Mesenchymal stem cell (in vitro differentiated cells and primary cell): Measurements from ENCODE around the gene CAPZB.

Source experiments
- DNase-seq: peaks from one replicate; pipeline ENCODE4 v3.0.0-alpha.2; 2013
- H2AFZ ChIP-seq: one replicate; pipeline ENCODE4 v1.6.1; 2013; ENCODE audit warnings: low read depth, mild to moderate bottlenecking, control low read depth, inconsistent platforms, low read length, moderate library complexity
- H2AK5ac ChIP-seq: 2 replicates; pipeline ENCODE4 v1.6.1; 2013; ENCODE audit warnings: low read length, moderate library complexity, mild to moderate bottlenecking, inconsistent platforms; ENCODE audit not compliant: severe bottlenecking
- H2BK120ac ChIP-seq: one replicate; pipeline ENCODE4 v1.6.1; 2013; ENCODE audit warnings: low read depth, mild to moderate bottlenecking, inconsistent platforms, low read length, moderate library complexity
- H2BK12ac ChIP-seq, 2 experiments: one replicate each; pipeline ENCODE4 v1.6.1; 2013; ENCODE audit warnings: inconsistent platforms in 2 of 2, low read length in 2 of 2, mild to moderate bottlenecking in 2 of 2, moderate library complexity in 2 of 2, control low read depth in 1 of 2
- H2BK15ac ChIP-seq: one replicate; pipeline ENCODE4 v1.6.1; 2013; ENCODE audit warnings: mild to moderate bottlenecking, low read depth, inconsistent platforms; ENCODE audit not compliant: poor library complexity, severe bottlenecking
- H2BK5ac ChIP-seq: 2 replicates; pipeline ENCODE4 v1.6.1; 2013; ENCODE audit warnings: low read depth, mild to moderate bottlenecking, low read length, control low read depth, inconsistent platforms; ENCODE audit not compliant: poor library complexity, severe bottlenecking
- H3K14ac ChIP-seq, 2 experiments: one replicate each; pipeline ENCODE4 v1.6.1; 2013; ENCODE audit warnings: inconsistent platforms in 2 of 2, low read length in 2 of 2, control low read depth in 1 of 2, mild to moderate bottlenecking in 1 of 2, moderate library complexity in 1 of 2
- H3K18ac ChIP-seq, 2 experiments: one replicate each; pipeline ENCODE4 v1.6.1; 2013; ENCODE audit warnings: inconsistent platforms in 2 of 2, low read length in 2 of 2, control low read depth in 1 of 2, low read depth in 1 of 2, mild to moderate bottlenecking in 1 of 2
- H3K23ac ChIP-seq, 2 experiments: one replicate each; pipeline ENCODE4 v1.6.1; 2013; ENCODE audit warnings: inconsistent platforms in 2 of 2, low read length in 2 of 2, mild to moderate bottlenecking in 2 of 2, moderate library complexity in 2 of 2, control low read depth in 1 of 2
- H3K27ac ChIP-seq: 2 replicates; pipeline ENCODE4 v1.5.1; 2013; ENCODE audit warnings: mild to moderate bottlenecking, moderate library complexity, low read length, control low read depth, inconsistent platforms; ENCODE audit not compliant: poor library complexity, severe bottlenecking
- H3K27me3 ChIP-seq, 2 experiments: 2 replicates each; pipeline versions ENCODE4 v1.6.1 to v1.7.0; 2013; ENCODE audit warnings: low read length in 2 of 2, mild to moderate bottlenecking in 2 of 2, moderate library complexity in 2 of 2, control low read depth in 1 of 2, inconsistent platforms in 1 of 2; ENCODE audit not compliant: control insufficient read depth in 1 of 2, insufficient read depth in 1 of 2
- H3K36me3 ChIP-seq, 2 experiments: 2 replicates each; pipeline versions ENCODE4 v1.6.1 to v1.7.0; 2013; ENCODE audit warnings: low read length in 2 of 2, control low read depth in 1 of 2, inconsistent platforms in 1 of 2, low read depth in 1 of 2, mild to moderate bottlenecking in 1 of 2; ENCODE audit not compliant: insufficient read depth in 2 of 2, control insufficient read depth in 1 of 2
- H3K4ac ChIP-seq, 2 experiments: one replicate each; pipeline ENCODE4 v1.6.1; 2013; ENCODE audit warnings: inconsistent platforms in 2 of 2, low read length in 2 of 2, mild to moderate bottlenecking in 2 of 2, moderate library complexity in 2 of 2, control low read depth in 1 of 2, low read depth in 1 of 2
- H3K4me1 ChIP-seq: 2 replicates; pipeline ENCODE4 v1.6.1; 2013; ENCODE audit warnings: low read depth, low read length, control low read depth; ENCODE audit not compliant: control insufficient read depth, insufficient read depth
- H3K4me2 ChIP-seq: 2 replicates; pipeline ENCODE4 v1.6.1; 2013; ENCODE audit warnings: low read length, mild to moderate bottlenecking, inconsistent platforms; ENCODE audit not compliant: poor library complexity, severe bottlenecking
- H3K4me3 ChIP-seq, 2 experiments: 2 replicates each; pipeline versions ENCODE4 v1.5.1 to v1.7.0; 2013; ENCODE audit warnings: low read length in 2 of 2, mild to moderate bottlenecking in 2 of 2, control low read depth in 1 of 2, low read depth in 1 of 2; ENCODE audit not compliant: insufficient read depth in 1 of 2
- H3K79me1 ChIP-seq: replicated peaks from 2 replicates; pipeline ENCODE4 v1.6.1; 2013; ENCODE audit warnings: mild to moderate bottlenecking, control low read depth, low read length, inconsistent platforms; ENCODE audit not compliant: poor library complexity, severe bottlenecking
- H3K9ac ChIP-seq: 2 replicates; pipeline ENCODE4 v1.7.0; 2013; ENCODE audit warnings: mild to moderate bottlenecking, low read length, moderate library complexity
- H3K9me3 ChIP-seq: 2 replicates; pipeline ENCODE4 v1.7.0; 2013; ENCODE audit warnings: mild to moderate bottlenecking, low read length; ENCODE audit not compliant: control insufficient read depth
- H4K8ac ChIP-seq: one replicate; pipeline ENCODE4 v1.6.1; 2013; ENCODE audit warnings: inconsistent platforms, mild to moderate bottlenecking, low read length, moderate library complexity
- H4K91ac ChIP-seq: one replicate; pipeline ENCODE4 v1.6.1; 2013; ENCODE audit warnings: mild to moderate bottlenecking, low read length, inconsistent platforms
- WGBS: methylation state at CpG from one replicate; pipeline ENCODE4 v1.1.7; 2013; ENCODE audit warnings: mixed read lengths; 5-methylcytosine and 5-hydroxymethylcytosine counted together

The CAPZB gene

GRCh38 chr1:19315378-19316198 is 169.8 kb downstream of the CAPZB start:
- peak overlapping the region; percentile 4 to 29 for H2BK12ac ChIP-seq
- peaks cover 41% of the 10 kb centered on the region for H3K79me1 ChIP-seq
- peaks cover 45% of the 10 kb centered on the region for H3K4me1 ChIP-seq
- peak overlapping the region; percentile 58 for H4K8ac ChIP-seq
- WGBS: 64% methylated on average over 16 of the region's 17 CpGs
- no peak overlapping the region for H3K4me3 ChIP-seq
- H4K91ac ChIP-seq: peak overlapping the region; percentile 62
- H3K23ac ChIP-seq: no peak overlapping the region
- peak; percentile 79 for DNase-seq
- no peak overlapping the region for H2AFZ ChIP-seq
- H3K18ac ChIP-seq: peak overlapping the region; percentile 46 to 67
- no peaks in the 10 kb centered on the region for H3K9me3 ChIP-seq
- H3K4ac ChIP-seq: peak overlapping the region in 1 of 2 experiments; percentile 75
- no peak overlapping the region for H2BK5ac ChIP-seq
- H3K14ac ChIP-seq: peak overlapping the region in 1 of 2 experiments; percentile 80
- peak overlapping the region; percentile 6 for H2BK15ac ChIP-seq
- no peak overlapping the region for H2AK5ac ChIP-seq
- peak overlapping the region; percentile 22 for H3K27ac ChIP-seq
- H3K27me3 ChIP-seq: no peaks in the 10 kb centered on the region
- H2BK120ac ChIP-seq: no peak overlapping the region
- H3K4me2 ChIP-seq: no peak overlapping the region
- peaks cover 34 to 41% of the 10 kb centered on the region in 2 experiments for H3K36me3 ChIP-seq
- no peak overlapping the region for H3K9ac ChIP-seq

- Histone ChIP-seq H3K9ac (no peak overlapping the region), H3K79me1 (peaks cover 46% of the 10 kb centered on the region), H2BK120ac (no peak overlapping the region), H3K4me3 (peak overlapping the region in 1 of 2 experiments; percentile 8), H4K8ac (no peak overlapping the region), H2AFZ (no peak overlapping the region), H2AK5ac (no peak overlapping the region), H2BK15ac (peak overlapping the region; percentile 26), H3K9me3 (no peaks in the 10 kb centered on the region), H3K4me1 (peaks cover 46% of the 10 kb centered on the region), H3K23ac (peak overlapping the region in 1 of 2 experiments; percentile 46), H2BK12ac (peak overlapping the region in 1 of 2 experiments; percentile 21), H2BK5ac (no peak overlapping the region), H3K4ac (no peak overlapping the region), H3K27me3 (no peaks in the 10 kb centered on the region), H3K27ac (no peak overlapping the region), H3K18ac (no peak overlapping the region), H3K4me2 (no peak overlapping the region), H3K14ac (no peak overlapping the region), H3K36me3 (peaks cover 31 to 36% of the 10 kb centered on the region in 2 experiments), H4K91ac (peak overlapping the region; percentile 22)
- DNase-seq: no peak
- WGBS: 95% methylated on average over 8 of the region's 10 CpGs
These were observed 171.1 kb downstream of the CAPZB start for GRCh38 chr1:19313961-19314882.

- Histone ChIP-seq H3K4me2 (no peak overlapping the region), H3K4ac (no peak overlapping the region), H3K18ac (no peak overlapping the region), H3K36me3 (peaks cover 26 to 33% of the 10 kb centered on the region in 2 experiments), H3K23ac (no peak overlapping the region), H3K27me3 (no peaks in the 10 kb centered on the region), H3K27ac (no peak overlapping the region), H3K9ac (no peak overlapping the region), H3K9me3 (no peaks in the 10 kb centered on the region), H3K14ac (no peak overlapping the region), H3K4me3 (peak overlapping the region in 1 of 2 experiments; percentile 82), H2AFZ (no peak overlapping the region), H2BK12ac (peak overlapping the region in 1 of 2 experiments; percentile 18), H2BK120ac (no peak overlapping the region), H4K8ac (no peak overlapping the region), H2BK5ac (no peak overlapping the region), H3K4me1 (peaks cover 46% of the 10 kb centered on the region), H2BK15ac (no peak overlapping the region), H3K79me1 (peaks cover 49% of the 10 kb centered on the region), H2AK5ac (peak overlapping the region; percentile 46), H4K91ac (no peak overlapping the region)
- DNase-seq: no peak
- WGBS: 93% methylated on average over 4 of the region's 4 CpGs
These were observed 171.7 kb downstream of the CAPZB start for GRCh38 chr1:19313636-19313959.
